ENCODE data around the gene C2CD4B.

Gene C2CD4B

GRCh38 chr15:62118520-62119226, 46.4 kb downstream of the C2CD4B start:
- no peak for DNase-seq (ENCODE audit: low read depth)

- DNase-seq (ENCODE audit: low read depth): no peak
Observed at GRCh38 chr15:62115847-62116246, 49.2 kb downstream of the C2CD4B start.

Measured in stimulated activated CD8-positive, alpha-beta memory T cell treated with anti-CD3 and anti-CD28 coated beads, Interleukin-4, amount 100 ng/mL, for 24 hours (primary cell).